Liver (tissue), 9 donors: ENCODE data around the gene ARHGAP23. TPM values are rescaled to one million over a fixed set of nuclear protein-coding genes. Genes with fewer than 3 reads are reported as not detected.

ENCODE experiments used
- DNase-seq: peaks from one replicate; pipeline ENCODE4 v3.0.0-alpha.2; 2017; ENCODE audit warnings: low spot score
- H3K27ac ChIP-seq, 2 donors: one replicate each; pipeline ENCODE4 v1.7.0; 2013; ENCODE audit warnings: inconsistent platforms in 2 of 2, low read length in 2 of 2, control low read depth in 1 of 2, low read depth in 1 of 2, mild to moderate bottlenecking in 1 of 2
- H3K27me3 ChIP-seq, 4 donors: one replicate each; pipeline versions ENCODE4 v1.6.1 to v1.7.0; 2013; ENCODE audit warnings: low read length in 3 of 4, inconsistent platforms in 1 of 4, mild to moderate bottlenecking in 1 of 4, moderate library complexity in 1 of 4; ENCODE audit not compliant: control insufficient read depth in 4 of 4, insufficient read depth in 4 of 4
- H3K36me3 ChIP-seq, 4 donors: one replicate each; pipeline versions ENCODE4 v1.6.1 to v1.7.0; 2013; ENCODE audit warnings: low read length in 3 of 4, mild to moderate bottlenecking in 3 of 4, low read depth in 1 of 4, moderate library complexity in 1 of 4; ENCODE audit not compliant: control insufficient read depth in 4 of 4, insufficient read depth in 3 of 4
- H3K4me1 ChIP-seq, 4 donors: one replicate each; pipeline versions ENCODE4 v1.6.1 to v1.7.0; 2013; ENCODE audit warnings: low read length in 3 of 4, mild to moderate bottlenecking in 3 of 4, moderate library complexity in 1 of 4; ENCODE audit not compliant: control insufficient read depth in 4 of 4, insufficient read depth in 4 of 4
- H3K4me3 ChIP-seq, 3 donors: one replicate each; pipeline versions ENCODE4 v1.6.1 to v1.7.0; 2013; ENCODE audit warnings: low read length in 3 of 3, control low read depth in 1 of 3, low read depth in 1 of 3, mild to moderate bottlenecking in 1 of 3
- H3K9ac ChIP-seq, 2 donors: one replicate each; pipeline ENCODE4 v1.7.0; 2013; ENCODE audit warnings: low read length in 2 of 2, mild to moderate bottlenecking in 2 of 2, moderate library complexity in 2 of 2, control low read depth in 1 of 2, low read depth in 1 of 2
- H3K9me3 ChIP-seq, 4 donors: one replicate each; pipeline versions ENCODE4 v1.6.1 to v1.7.0; 2013; ENCODE audit warnings: low read length in 3 of 4; ENCODE audit not compliant: control insufficient read depth in 4 of 4
- CTCF ChIP-seq: fragments of 150-350 bp; IDR thresholded peaks from 2 replicates; pipeline ENCODE4 v1.5.1; 2017; ENCODE audit warnings: improper control_type of control experiment, low read depth, low read length; ENCODE audit not compliant: missing input control
- EGR1 ChIP-seq, 2 donors: IDR thresholded peaks; 2 replicates each; pipeline ENCODE4 v1.6.1; 2016 to 2018; ENCODE audit warnings: antibody characterized with exemption in 2 of 2, low read depth in 2 of 2
- FOXA1 ChIP-seq: IDR thresholded peaks from 2 replicates; pipeline ENCODE4 v1.6.1; 2016; ENCODE audit warnings: antibody characterized with exemption
- FOXA2 ChIP-seq: IDR thresholded peaks from 2 replicates; pipeline ENCODE4 v1.6.1; 2016; ENCODE audit warnings: antibody characterized with exemption
- GABPA ChIP-seq, 2 donors: IDR thresholded peaks in 1 of 2; conservative IDR thresholded peaks in 1 of 2; 2 replicates each; pipeline ENCODE4 v1.6.1; 2016; ENCODE audit warnings: antibody characterized with exemption in 2 of 2, mild to moderate bottlenecking in 1 of 2, moderate library complexity in 1 of 2
- HNF4A ChIP-seq, 2 donors: conservative IDR thresholded peaks; 2 replicates each; pipeline ENCODE4 v1.6.1; 2016; ENCODE audit warnings: antibody characterized with exemption in 2 of 2, mild to moderate bottlenecking in 2 of 2
- HNF4G ChIP-seq: IDR thresholded peaks from 2 replicates; pipeline ENCODE4 v1.6.1; 2016; ENCODE audit warnings: antibody characterized with exemption
- JUND ChIP-seq, 2 donors: IDR thresholded peaks; 2 replicates each; pipeline ENCODE4 v1.6.1; 2016; ENCODE audit warnings: antibody characterized with exemption in 2 of 2
- MAX ChIP-seq: IDR thresholded peaks from 2 replicates; pipeline ENCODE4 v1.6.1; 2016; ENCODE audit warnings: antibody characterized with exemption
- NR2F2 ChIP-seq: IDR thresholded peaks from 2 replicates; pipeline ENCODE4 v1.6.1; 2016; ENCODE audit warnings: antibody characterized with exemption
- RAD21 ChIP-seq, 2 donors: IDR thresholded peaks; 2 replicates each; pipeline ENCODE4 v1.6.1; 2016; ENCODE audit warnings: antibody characterized with exemption in 2 of 2, mild to moderate bottlenecking in 2 of 2
- REST ChIP-seq: IDR thresholded peaks from 2 replicates; pipeline ENCODE4 v1.6.1; 2016; ENCODE audit warnings: antibody characterized with exemption, mild to moderate bottlenecking
- RXRA ChIP-seq, 2 donors: IDR thresholded peaks; 2 replicates each; pipeline ENCODE4 v1.6.1; 2017 to 2018; ENCODE audit warnings: antibody characterized with exemption in 2 of 2, mild to moderate bottlenecking in 1 of 2
- SP1 ChIP-seq: IDR thresholded peaks from 2 replicates; pipeline ENCODE4 v1.6.1; 2018; ENCODE audit warnings: antibody characterized with exemption, mild to moderate bottlenecking
- TAF1 ChIP-seq: conservative IDR thresholded peaks from 2 replicates; pipeline ENCODE4 v1.6.1; 2016; ENCODE audit warnings: antibody characterized with exemption, mild to moderate bottlenecking
- YY1 ChIP-seq: IDR thresholded peaks from 2 replicates; pipeline ENCODE4 v1.6.1; 2016; ENCODE audit warnings: antibody characterized with exemption, mild to moderate bottlenecking
- WGBS: extraction: QIAGEN DNeasy Blood & Tissue Kit; methylation state at CpG from one replicate; pipeline ENCODE4 v1.1.7; 2013; 5-methylcytosine and 5-hydroxymethylcytosine counted together
- polyA plus RNA-seq, 2 donors: library from polyadenylated mRNA; stranded (reverse) in 1 of 2; unstranded in 1 of 2; fragments of 200-250 nt in 1 of 2; fragments of >200 nt in 1 of 2; fragmentation: Nextera tagmentation in 1 of 2; extraction: Ambion mirVana in 1 of 2; gene quantifications; one replicate each; pipeline versions ENCODE4 v1.2.1 to v1.2.3, GENCODE V29; 2013 to 2015
- total RNA-seq, 2 donors: library from RNA; depleted of rRNA; stranded (reverse); fragments of >200 nt; gene quantifications; one replicate each; pipeline ENCODE4 v1.2.3, GENCODE V29; 2014
- TF ChIP-seq, protein P1 (sequence below): IDR thresholded peaks from 2 replicates; pipeline ENCODE4 v1.6.1; 2016; ENCODE audit warnings: antibody characterized with exemption
- TF ChIP-seq, protein P2 (sequence below): IDR thresholded peaks from 2 replicates; pipeline ENCODE4 v1.6.1; 2016; ENCODE audit warnings: antibody characterized with exemption
- donor health status: healthy.
- donor health status: healthy.
- donor health status: healthy.
- donor health status: healthy.
- donor health status: healthy.

Gene ARHGAP23
- total and polyA plus RNA-seq, 4 donors: 0.28 to 31.8 (median 4.6) TPM

DNA sequence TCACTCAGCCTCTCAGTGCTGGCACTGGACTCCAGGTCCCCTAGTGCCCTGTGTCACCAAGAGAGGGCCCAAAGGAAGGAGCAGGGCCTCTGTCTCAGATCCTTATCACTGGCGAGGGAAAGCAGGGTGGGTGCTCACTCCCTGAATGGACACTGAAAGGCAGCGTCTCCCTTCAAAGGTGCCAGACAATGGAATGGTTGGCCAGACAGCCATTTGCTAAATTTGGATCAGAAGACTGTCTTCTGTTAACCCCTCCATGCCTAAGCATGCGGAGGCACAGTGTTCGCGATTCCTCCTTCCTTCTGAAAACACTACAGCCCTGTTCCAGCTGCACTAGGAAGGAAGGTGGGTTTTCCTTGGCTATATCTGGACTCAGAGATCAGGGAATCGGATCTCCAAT, 129.1 kb downstream of the ARHGAP23 start:
- Histone ChIP-seq H3K4me3 (peak overlapping the region in 2 of 3 donors; percentile 6 to 37), H3K27ac (peak overlapping the region; percentile 92 to 93), H3K9me3 (no peaks in the 10 kb centered on the region), H3K27me3 (peaks cover 0 to 2% (median 0%) of the 10 kb centered on the region in 4 donors), H3K4me1 (peaks cover 15 to 44% (median 35%) of the 10 kb centered on the region in 4 donors), H3K36me3 (no peaks in the 10 kb centered on the region), H3K9ac (peak overlapping the region; percentile 10 to 63)
- 63% methylated on average over 6 of the region's 6 CpGs for WGBS
- no peak for DNase-seq
- no peak for TF ChIP-seq YY1

DNA sequence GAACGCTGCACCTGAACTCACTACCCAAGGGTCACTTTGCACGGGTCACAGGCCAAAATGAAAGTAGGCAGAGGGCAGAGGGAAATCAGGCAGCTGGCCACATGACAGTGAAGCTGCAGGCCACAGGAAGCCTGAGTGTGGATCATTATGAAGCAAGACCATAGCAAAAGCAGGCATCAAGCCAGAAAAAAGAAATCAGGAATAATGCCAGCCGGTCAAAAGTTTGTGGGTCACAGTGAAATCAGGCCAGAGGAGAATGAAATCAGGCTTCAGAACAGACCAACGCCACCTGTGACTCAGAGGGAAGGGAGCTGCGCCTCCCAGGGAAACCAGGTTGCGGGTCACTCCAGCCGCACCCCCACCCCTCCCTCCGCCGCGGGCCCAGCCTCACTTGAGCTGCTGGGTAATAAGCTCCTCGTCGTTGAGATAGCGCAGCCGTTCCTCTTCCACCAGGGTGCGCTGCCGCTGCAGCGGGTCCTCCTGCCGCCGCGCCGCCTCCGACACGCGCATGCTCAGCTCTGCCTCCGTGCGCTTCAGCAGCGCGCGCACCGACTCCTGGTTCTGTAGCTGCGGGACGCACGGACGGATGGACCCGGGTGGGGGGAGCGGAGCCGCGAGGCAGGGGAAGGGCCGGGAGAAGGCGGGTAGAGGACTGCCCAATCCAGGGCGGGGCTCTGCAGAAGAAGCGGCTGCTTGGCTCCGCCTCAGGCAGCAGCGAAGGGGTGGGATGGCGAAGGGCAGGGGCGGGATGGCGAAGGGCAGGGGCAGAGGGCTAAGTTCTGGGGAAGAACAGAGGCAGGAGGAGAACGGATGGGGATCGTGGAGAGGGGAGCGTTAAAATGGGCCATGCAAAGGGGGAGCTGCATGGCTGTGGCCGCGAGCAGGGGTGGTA, 129.8 kb downstream of the ARHGAP23 start:
- 1% methylated on average over 52 of the region's 52 CpGs for WGBS
- TF ChIP-seq HNF4A (conservative IDR thresholded peaks at IDR 0.05): peak; percentile 82 to 93
- peak; percentile 36 for TF ChIP-seq HNF4G
- TF ChIP-seq NR2F2: peak; percentile 81
- peak; percentile 90 to 97 for TF ChIP-seq RXRA (IDR thresholded peaks at IDR 0.05)
- TF ChIP-seq REST: peak; percentile 79
- TF ChIP-seq JUND (IDR thresholded peaks at IDR 0.05): peak in 1 of 2 donors; percentile 75
- TF ChIP-seq YY1: peak; percentile 74
- no peak for TF ChIP-seq TAF1
- peak in 1 of 2 donors; percentile 94 for TF ChIP-seq EGR1 (IDR thresholded peaks at IDR 0.05; ENCODE audit: low read depth in 2 of 2)
- TF ChIP-seq CTCF: peak; percentile 90
- TF ChIP-seq FOXA2: peak; percentile 21
- peak; percentile 92 for TF ChIP-seq MAX
- TF ChIP-seq, protein P1, sequence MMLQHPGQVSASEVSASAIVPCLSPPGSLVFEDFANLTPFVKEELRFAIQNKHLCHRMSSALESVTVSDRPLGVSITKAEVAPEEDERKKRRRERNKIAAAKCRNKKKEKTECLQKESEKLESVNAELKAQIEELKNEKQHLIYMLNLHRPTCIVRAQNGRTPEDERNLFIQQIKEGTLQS: no peak
- peak in 1 of 2 donors; percentile 60 for TF ChIP-seq GABPA (IDR thresholded peaks at IDR 0.05 in 1 of 2, conservative IDR thresholded peaks at IDR 0.05 in 1 of 2)
- TF ChIP-seq, protein P2, sequence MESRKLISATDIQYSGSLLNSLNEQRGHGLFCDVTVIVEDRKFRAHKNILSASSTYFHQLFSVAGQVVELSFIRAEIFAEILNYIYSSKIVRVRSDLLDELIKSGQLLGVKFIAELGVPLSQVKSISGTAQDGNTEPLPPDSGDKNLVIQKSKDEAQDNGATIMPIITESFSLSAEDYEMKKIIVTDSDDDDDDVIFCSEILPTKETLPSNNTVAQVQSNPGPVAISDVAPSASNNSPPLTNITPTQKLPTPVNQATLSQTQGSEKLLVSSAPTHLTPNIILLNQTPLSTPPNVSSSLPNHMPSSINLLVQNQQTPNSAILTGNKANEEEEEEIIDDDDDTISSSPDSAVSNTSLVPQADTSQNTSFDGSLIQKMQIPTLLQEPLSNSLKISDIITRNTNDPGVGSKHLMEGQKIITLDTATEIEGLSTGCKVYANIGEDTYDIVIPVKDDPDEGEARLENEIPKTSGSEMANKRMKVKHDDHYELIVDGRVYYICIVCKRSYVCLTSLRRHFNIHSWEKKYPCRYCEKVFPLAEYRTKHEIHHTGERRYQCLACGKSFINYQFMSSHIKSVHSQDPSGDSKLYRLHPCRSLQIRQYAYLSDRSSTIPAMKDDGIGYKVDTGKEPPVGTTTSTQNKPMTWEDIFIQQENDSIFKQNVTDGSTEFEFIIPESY: peak; percentile 79
- TF ChIP-seq FOXA1: no peak
- peak; percentile 90 for TF ChIP-seq SP1
- TF ChIP-seq RAD21 (IDR thresholded peaks at IDR 0.05): peak; percentile 84 to 87
- Histone ChIP-seq H3K27ac (peak overlapping the region; percentile 92 to 93), H3K9ac (peak overlapping the region in 1 of 2 donors; percentile 16), H3K36me3 (no peaks in the 10 kb centered on the region), H3K4me3 (peak overlapping the region; percentile 12 to 42 (median 37)), H3K27me3 (peaks cover 0 to 3% (median 0%) of the 10 kb centered on the region in 4 donors), H3K9me3 (no peaks in the 10 kb centered on the region), H3K4me1 (peaks cover 15 to 44% (median 35%) of the 10 kb centered on the region in 4 donors)
- peak; percentile 84 for DNase-seq
